GM19397 (cell line): ENCODE data around the gene LMBR1L.
"Not testable (repeated sequence)": the region's sequence is repeated elsewhere in the genome, so short reads cannot be mapped to it uniquely, and the experiment has no call there.

ENCODE experiments used
- ATAC-seq: cut with Tn5 transposase; IDR thresholded peaks from one replicate; pipeline ENCODE4 v1.9.1; 2021; ENCODE audit warnings: mild to moderate bottlenecking, moderate library complexity; ENCODE audit not compliant: unreplicated experiment

The LMBR1L gene, protein sequence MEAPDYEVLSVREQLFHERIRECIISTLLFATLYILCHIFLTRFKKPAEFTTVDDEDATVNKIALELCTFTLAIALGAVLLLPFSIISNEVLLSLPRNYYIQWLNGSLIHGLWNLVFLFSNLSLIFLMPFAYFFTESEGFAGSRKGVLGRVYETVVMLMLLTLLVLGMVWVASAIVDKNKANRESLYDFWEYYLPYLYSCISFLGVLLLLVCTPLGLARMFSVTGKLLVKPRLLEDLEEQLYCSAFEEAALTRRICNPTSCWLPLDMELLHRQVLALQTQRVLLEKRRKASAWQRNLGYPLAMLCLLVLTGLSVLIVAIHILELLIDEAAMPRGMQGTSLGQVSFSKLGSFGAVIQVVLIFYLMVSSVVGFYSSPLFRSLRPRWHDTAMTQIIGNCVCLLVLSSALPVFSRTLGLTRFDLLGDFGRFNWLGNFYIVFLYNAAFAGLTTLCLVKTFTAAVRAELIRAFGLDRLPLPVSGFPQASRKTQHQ

DNA sequence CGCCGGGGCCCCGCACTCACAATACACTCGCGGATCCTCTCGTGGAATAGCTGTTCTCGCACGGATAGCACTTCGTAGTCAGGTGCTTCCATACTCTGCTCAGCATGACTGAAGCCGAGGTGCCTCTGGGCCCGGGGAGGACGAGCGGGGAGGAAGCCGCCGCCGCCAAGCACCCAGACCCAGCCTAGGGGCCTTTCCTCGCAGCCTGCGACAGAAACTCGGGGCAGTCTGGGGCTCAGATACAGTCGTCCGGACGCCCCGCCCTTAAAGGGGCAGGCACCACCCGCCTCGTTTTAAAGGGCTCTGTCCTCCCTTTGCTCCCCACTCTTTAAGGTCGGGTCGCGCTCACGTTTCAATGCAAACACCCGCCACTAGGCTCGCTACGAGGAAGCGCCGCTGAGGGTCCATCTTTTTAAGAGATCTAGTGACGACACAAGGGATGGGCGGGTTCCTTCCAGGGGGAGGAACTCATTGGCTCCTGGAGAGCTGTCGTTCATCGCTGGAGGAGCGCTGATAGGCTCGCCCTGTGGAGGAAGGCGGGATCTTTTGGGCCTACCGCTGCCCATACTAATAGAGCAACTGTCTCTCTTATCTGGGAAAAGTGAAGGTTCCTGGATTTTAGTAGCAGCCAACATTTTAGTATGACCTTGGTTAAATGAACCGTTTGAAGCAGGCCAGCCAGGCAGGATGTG lies at the start of gene LMBR1L:
Gene LMBR1L, minus strand, starts transcription at position 384 of the 692 bp plus-strand sequence. Its CDS starts 292 bp downstream, at position 92.
- ATAC-seq, result peak; percentile 97

DNA sequence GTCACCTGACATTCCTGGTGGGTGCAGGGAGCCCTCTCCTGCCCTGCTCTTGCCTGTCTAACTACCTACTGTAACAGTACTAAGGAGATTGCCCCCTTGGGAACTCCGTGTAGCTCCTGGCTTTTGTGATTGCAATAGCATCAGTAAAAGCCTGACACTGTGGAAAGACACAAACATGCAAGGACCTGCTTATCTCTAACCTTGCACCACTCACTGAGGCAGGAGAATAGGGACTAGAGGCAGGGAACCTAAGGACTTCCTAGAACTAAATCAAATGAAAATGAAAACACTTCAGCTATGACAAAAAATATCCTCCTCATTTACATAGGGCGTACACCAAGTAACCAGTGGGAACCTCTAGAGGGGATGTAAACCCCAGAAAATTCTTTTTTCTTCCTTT lies 49.8 kb upstream of the LMBR1L start:
- no peak for ATAC-seq

- ATAC-seq, result no peak
Observed at GRCh38 chr12:49154221-49154620, 43.6 kb upstream of the LMBR1L start.

DNA sequence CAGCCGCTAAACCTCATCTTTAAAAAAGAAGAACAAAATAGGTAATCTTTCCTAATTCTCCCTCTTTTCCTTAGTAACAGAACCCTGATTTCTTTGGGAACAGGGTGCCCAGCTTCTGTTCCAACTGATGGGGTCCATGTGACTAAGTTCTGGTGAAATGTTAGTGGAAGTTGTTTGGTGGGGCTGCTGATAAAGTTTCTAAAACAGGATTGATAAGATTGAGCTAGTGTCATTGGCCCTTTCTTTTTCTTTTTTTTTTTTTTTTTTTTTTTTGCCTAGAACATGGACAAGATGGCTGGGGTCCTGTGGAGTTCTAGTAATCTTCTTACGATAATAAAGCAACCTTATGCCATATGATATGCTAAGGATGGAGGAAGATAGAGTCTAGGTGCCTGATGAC lies 36.7 kb upstream of the LMBR1L start:
- ATAC-seq, result no peak

GRCh38 chr12:49146406-49146805 lies 35.8 kb upstream of the LMBR1L start:
- no peak for ATAC-seq

DNA sequence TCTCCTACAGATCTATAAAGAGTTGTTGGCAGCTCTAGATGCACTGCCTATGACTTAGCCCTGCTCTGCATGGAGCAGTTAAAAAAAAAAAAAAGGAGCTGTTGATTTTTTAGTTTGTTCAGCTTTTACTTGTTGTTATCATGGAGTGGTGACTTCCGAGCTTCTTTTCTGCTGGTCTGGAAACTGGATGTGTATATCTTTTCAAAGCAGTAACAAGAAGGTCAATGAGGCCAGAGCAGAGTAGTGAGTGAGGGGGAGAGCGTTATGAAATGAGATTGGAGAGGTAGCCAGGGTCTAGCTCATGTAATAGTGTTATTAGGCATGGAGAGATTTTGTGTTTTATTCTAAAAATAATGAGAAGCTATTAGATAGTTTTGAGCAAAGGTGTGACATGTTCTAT lies 33.7 kb upstream of the LMBR1L start:
- ATAC-seq, result no peak

DNA sequence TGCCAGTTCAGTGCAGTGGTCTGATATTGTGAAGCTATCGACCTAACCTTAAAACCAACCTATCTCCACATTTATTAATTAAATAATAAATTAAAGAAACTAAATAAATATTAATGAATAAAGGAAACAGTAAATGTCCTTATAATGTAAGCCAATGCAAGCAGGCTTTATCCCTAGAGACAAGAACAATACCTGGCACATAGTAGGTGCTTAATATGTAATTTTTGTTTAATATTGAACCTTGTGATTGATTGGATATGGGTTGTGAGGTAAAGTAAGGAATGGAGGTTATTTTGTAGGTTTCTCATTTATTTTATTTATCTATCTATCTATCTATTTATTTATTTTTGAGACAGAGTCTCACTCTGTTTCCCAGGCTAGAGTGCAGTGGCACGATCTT lies 28.4 kb upstream of the LMBR1L start:
- ATAC-seq, result no peak

GRCh38 chr12:49138587-49138986 lies 27.9 kb upstream of the LMBR1L start:
- no peak for ATAC-seq

DNA sequence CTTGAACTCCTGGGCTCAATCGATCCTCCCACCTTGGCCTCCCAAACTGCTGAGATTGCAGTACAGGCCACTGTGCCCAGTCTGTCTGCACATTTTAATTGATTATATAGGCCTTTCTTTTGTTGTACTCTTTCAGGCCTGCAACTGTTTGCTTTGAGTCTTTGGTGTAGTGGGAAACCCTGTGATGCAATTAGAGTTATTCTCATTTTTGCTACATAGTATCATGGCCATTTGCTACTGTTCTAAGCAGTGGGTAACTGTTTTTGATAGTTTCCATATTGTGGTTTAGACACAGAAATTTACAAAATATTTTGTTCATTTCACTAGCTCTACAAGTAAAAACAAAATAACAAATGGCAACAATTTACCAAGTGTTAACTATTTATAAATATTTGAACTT lies 26.8 kb upstream of the LMBR1L start:
- no peak for ATAC-seq

DNA sequence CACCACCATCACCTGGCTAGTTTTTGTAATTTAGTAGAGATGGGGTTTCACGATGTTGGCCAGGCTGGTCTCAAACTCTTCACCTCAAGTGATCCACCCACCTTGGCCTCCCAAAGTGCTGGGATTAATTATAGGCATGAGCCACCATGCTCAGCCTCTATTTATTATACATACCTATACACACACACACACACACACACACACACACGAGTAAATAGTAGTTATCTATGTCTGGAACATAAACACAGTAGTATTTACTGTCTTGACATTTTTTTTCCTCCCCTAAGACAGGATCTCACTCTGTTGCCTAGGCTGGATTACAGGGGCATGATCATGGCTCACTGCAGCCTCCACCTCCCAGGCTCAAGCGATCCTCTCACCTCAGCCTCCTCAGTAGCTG lies 26.4 kb upstream of the LMBR1L start:
- not testable (repeated sequence) for ATAC-seq

DNA sequence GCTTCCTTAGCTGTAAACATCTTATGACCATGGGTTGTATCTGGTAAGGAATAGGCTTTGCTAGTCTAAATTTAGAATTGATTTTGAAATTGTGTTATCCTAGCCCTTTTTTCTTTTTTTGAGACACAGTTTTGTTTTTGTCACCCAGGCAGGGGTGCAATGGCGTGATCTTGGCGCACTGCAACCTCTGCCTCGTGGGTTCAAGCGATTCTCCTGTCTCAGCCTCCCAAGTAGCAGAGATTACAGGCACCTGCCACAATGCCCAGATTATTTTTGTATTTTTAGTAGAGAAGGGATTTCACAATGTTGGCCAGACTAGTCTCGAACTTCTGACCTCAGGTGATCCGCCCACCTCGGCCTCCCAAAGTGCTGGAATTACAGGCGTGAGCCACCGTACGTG lies 22.9 kb upstream of the LMBR1L start:
- ATAC-seq, result no peak

- no peak for ATAC-seq
Observed at GRCh38 chr12:49133014-49133413, 22.4 kb upstream of the LMBR1L start.

- ATAC-seq, result no peak
Observed at GRCh38 chr12:49131894-49132461, 21.3 kb upstream of the LMBR1L start.

DNA sequence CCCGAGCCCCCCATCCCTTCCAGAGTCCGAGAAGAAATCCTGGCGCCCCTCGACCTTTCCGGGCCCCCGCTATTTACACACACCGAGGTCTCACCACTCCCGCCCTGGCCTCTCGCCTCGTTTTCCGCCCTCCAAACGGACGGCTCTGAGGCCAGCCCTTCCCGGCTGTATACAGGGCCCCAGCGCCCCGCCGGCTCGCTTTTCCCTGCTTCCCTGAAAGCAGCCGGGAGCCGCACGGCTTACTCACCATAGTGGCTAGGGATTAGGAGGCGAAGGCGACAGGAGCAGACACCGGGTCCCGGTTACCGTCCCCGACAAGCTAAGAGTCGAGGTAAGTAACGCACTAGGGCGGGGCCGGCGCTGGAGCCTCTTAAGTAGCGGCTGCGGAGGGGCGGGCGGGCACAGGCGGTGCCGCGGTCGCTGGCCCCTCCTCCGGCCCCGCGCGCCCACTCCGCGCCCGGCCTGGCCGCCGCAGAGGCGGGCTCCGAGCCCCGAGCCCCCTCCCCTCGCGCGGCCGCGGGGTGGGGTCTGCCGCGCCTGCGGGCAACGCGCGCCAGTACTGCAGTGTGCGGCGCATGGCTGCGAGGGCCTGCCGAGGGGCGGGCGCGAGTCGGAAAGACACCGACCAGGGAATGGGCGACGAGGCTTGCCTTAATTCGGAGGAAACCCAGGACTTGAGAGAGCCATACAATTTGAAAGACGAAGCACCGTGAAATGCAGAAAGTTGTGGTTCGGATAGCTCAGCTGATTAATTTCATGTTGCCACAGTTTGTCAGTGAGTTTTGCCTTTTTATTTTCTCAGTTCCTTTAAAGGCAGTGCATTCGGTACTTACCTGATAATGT lies 20.6 kb upstream of the LMBR1L start, which contains the start of gene TUBA1B:
Gene TUBA1B, minus strand, starts transcription at position 345 of the 843 bp plus-strand sequence. Its CDS starts 95 bp downstream, at position 250.
- ATAC-seq, result peak; percentile 75

- peak; percentile 45 for ATAC-seq
Observed at GRCh38 chr12:49130151-49131050, 19.8 kb upstream of the LMBR1L start.

DNA sequence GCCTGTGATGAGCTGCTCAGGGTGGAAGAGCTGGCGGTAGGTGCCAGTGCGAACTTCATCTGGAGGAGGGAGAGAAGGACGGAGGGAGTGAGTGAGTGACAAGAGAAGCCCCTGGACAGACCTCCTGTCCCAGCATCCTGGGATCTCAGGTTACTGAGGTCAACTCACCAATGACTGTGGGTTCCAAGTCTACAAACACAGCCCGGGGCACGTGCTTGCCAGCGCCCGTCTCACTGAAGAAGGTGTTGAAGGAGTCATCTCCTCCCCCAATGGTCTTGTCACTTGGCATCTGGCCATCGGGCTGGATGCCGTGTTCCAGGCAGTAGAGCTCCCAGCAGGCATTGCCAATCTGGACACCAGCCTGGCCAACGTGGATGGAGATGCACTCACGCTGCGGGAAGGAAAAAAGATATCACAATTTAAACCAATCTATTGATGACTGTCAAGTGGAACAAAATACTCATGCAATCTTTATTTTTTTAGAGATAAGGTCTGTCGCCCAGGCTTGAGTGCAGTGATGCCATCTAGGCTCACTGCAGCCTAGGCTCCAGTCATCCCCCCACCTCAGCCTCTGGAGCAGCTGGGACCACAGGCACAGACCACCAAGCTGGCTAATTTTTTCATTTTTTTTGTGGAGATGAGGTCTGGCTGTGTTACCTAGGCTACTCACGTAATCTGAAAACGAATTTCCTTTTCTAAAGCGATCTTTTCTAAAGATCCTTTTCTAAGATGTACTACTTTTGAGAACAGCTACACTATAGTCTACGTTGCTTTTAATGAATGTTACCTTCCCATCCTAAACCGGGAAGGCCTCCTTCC lies 18.9 kb upstream of the LMBR1L start:
- no peak for ATAC-seq

DNA sequence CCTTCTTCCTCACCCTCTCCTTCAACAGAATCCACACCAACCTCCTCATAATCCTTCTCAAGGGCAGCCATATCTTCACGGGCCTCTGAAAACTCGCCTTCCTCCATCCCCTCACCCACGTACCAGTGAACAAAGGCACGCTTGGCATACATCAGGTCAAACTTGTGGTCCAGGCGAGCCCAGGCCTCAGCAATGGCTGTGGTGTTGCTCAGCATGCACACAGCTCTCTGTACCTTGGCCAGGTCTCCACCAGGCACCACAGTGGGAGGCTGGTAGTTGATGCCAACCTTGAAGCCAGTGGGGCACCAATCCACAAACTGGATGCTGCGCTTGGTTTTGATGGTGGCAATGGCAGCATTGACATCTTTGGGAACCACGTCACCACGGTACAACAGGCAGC lies 17.3 kb upstream of the LMBR1L start:
- not testable (repeated sequence) for ATAC-seq

GRCh38 chr12:49126852-49127763 lies 16.5 kb upstream of the LMBR1L start:
- ATAC-seq, result no peak
